Pancreas (tissue), 10 donors: ENCODE measurements around the gene TMC1. TPM values are rescaled to one million over a fixed set of nuclear protein-coding genes. Genes with fewer than 3 reads are reported as not detected.

Experiments used
- ATAC-seq, 4 donors: fragments of 200-7000 bp; cut with Tn5 transposase; one replicate each; pipeline versions ENCODE4 v1.8.0 to v1.9.1; 2020; ENCODE audit warnings: mild to moderate bottlenecking in 4 of 4, moderate library complexity in 4 of 4
- DNase-seq, 6 donors: peaks; one replicate each; pipeline ENCODE4 v3.0.0-alpha.2; 2020
- FAIRE-seq: peaks from 2 replicates; lab custom pipeline; 2012; peaks lifted over from hg19 to GRCh38; lab: Jason Lieb, UNC
- H3K27ac ChIP-seq, 4 donors: fragments of 200-600 bp; sonication (generic); 1 replicate in 3 of 4; 2 replicates in 1 of 4; pipeline versions ENCODE4 v1.5.0 to v1.8.0; 2020
- H3K27me3 ChIP-seq, 4 donors: fragments of 200-600 bp; one replicate each; pipeline ENCODE4 v1.8.0; 2021
- H3K36me3 ChIP-seq, 3 donors: fragments of 200-600 bp; sonication (generic) in 1 of 3; one replicate each; pipeline versions ENCODE4 v1.5.0 to v1.8.0; 2020 to 2021
- H3K4me1 ChIP-seq, 3 donors: fragments of 200-600 bp; one replicate each; pipeline ENCODE4 v1.8.0; 2021
- H3K4me3 ChIP-seq, 4 donors: fragments of 200-600 bp; sonication (generic) in 2 of 4; one replicate each; pipeline versions ENCODE4 v1.5.0 to v1.8.0; 2020 to 2021
- H3K9me3 ChIP-seq, 4 donors: fragments of 200-600 bp; one replicate each; pipeline ENCODE4 v1.8.0; 2021
- CTCF ChIP-seq, 4 donors: fragments of 200-600 bp; sonication (generic) in 3 of 4; IDR thresholded peaks; one replicate each; pipeline versions ENCODE4 v1.5.0 to v1.8.0; 2021; ENCODE audit warnings: antibody characterized with exemption in 4 of 4
- WGBS, 2 donors: extraction: QIAGEN DNeasy Blood & Tissue Kit; methylation state at CpG; one replicate each; pipeline ENCODE4 v1.1.7; 2013; 5-methylcytosine and 5-hydroxymethylcytosine counted together
- intact Hi-C, 3 donors: fragments of 100-400 bp; cut with DNase I; formaldehyde crosslinking; loops; one replicate each; pipeline versions ENCODE4 v1.11.1 to v1.14.2; 2022
- polyA plus RNA-seq, 2 donors: library from polyadenylated mRNA; stranded (reverse); fragments of 200-250 nt; gene quantifications; one replicate each; pipeline ENCODE4 v1.2.3, GENCODE V29; 2013
- total RNA-seq, 6 donors: library from RNA; stranded (reverse); fragmentation: NEBNext Ultra II Directional in 4 of 6; extraction: Animal tissue kit (Norgen Biotek cat#: 25700) in 4 of 6; gene quantifications; one replicate each; pipeline versions ENCODE4 v1.2.1 to v1.2.4, GENCODE V29; 2021 to 2023
- donor health status: healthy with polysubstance abuse.
- donor health status: DM: no; HTN: no; CAD: no; lungs with moderate emphysema.
- donor health status: DM: no; HTN: no; CAD: no.
- donor health status: control.
- donor health status: control.
- donor health status: Bipolar disorder and iron deficiency.
- donor health status: DM: yes; HTN: yes; CAD: no.
- donor health status: DM: no; HTN: no; CAD: no.
- donor health status: DM: no; HTN: no; CAD: no.
- donor health status: DM: yes; HTN: yes; CAD: no.

Gene TMC1
- total and polyA plus RNA-seq, 8 donors = not detected

GRCh38 chr9:72597601-72598000, 76.2 kb downstream of the TMC1 start:
- H3K27me3 ChIP-seq = no peaks in the 10 kb centered on the region
- no peak for FAIRE-seq
- intact Hi-C loops = loop anchor here in 2 of 3 donors (5.0 to 10.0 kb wide), 2 partner anchors 227 to 300 kb away; no protein-coding TSS in a partner anchor
- H3K4me1 ChIP-seq = peaks cover 0 to under 1% (median 0%) of the 10 kb centered on the region in 3 donors
- ATAC-seq = no peak
- 84 to 91% methylated on average over 3 of the region's 3 CpGs for WGBS, 2 donors
- no peak for TF ChIP-seq CTCF (IDR thresholded peaks at IDR 0.05)
- no peak overlapping the region for H3K4me3 ChIP-seq
- H3K9me3 ChIP-seq = no peaks in the 10 kb centered on the region
- no peaks in the 10 kb centered on the region for H3K36me3 ChIP-seq
- no peak overlapping the region for H3K27ac ChIP-seq
- no peak for DNase-seq

- Histone ChIP-seq H3K27me3 (no peaks in the 10 kb centered on the region), H3K4me3 (no peak overlapping the region), H3K9me3 (no peaks in the 10 kb centered on the region), H3K4me1 (no peaks in the 10 kb centered on the region), H3K27ac (no peak overlapping the region), H3K36me3 (no peaks in the 10 kb centered on the region)
- ATAC-seq (no peak), FAIRE-seq (no peak), DNase-seq (no peak)
- intact Hi-C loops = loop anchor here in 2 of 3 donors (5.0 to 10.0 kb wide), 2 partner anchors 226 to 301 kb away; no protein-coding TSS in a partner anchor
- WGBS, 2 donors = 55 to 71% methylated on average over 3 of the region's 3 CpGs
- no peak for TF ChIP-seq CTCF (IDR thresholded peaks at IDR 0.05)
These were observed 77.2 kb downstream of the TMC1 start for GRCh38 chr9:72598639-72599038.

- Histone ChIP-seq H3K27ac (no peak overlapping the region), H3K4me1 (no peaks in the 10 kb centered on the region), H3K4me3 (no peak overlapping the region), H3K9me3 (no peaks in the 10 kb centered on the region), H3K36me3 (no peaks in the 10 kb centered on the region), H3K27me3 (no peaks in the 10 kb centered on the region)
- no peak for DNase-seq
- 63 to 65% methylated on average over 5 of the region's 5 CpGs for WGBS, 2 donors
- intact Hi-C loops = loop anchor here (5.0 to 10.0 kb wide), 3 partner anchors 225 to 315 kb away; no protein-coding TSS in a partner anchor
- no peak for FAIRE-seq
- no peak for TF ChIP-seq CTCF (IDR thresholded peaks at IDR 0.05)
- ATAC-seq = no peak
These were observed 78.6 kb downstream of the TMC1 start for GRCh38 chr9:72599874-72600534.

- intact Hi-C loops = loop anchor here in 1 of 3 donors (10.0 kb wide), 1 partner anchor 316 kb away; no protein-coding TSS in a partner anchor
- no peaks in the 10 kb centered on the region for H3K36me3 ChIP-seq
- TF ChIP-seq CTCF (IDR thresholded peaks at IDR 0.05) = no peak
- H3K4me3 ChIP-seq = no peak overlapping the region
- DNase-seq (no peak), ATAC-seq (no peak), FAIRE-seq (no peak)
- no peaks in the 10 kb centered on the region for H3K9me3 ChIP-seq
- H3K27ac ChIP-seq = no peak overlapping the region
- no peaks in the 10 kb centered on the region for H3K27me3 ChIP-seq
- 88 to 95% methylated on average over 3 of the region's 3 CpGs for WGBS, 2 donors
- no peaks in the 10 kb centered on the region for H3K4me1 ChIP-seq
These were observed 79.3 kb downstream of the TMC1 start for GRCh38 chr9:72600671-72601070.

- no peak for ATAC-seq
- FAIRE-seq = no peak
- intact Hi-C loops = loop anchor here in 1 of 3 donors (10.0 kb wide), 1 partner anchor 317 kb away; no protein-coding TSS in a partner anchor
- Histone ChIP-seq H3K4me1 (no peaks in the 10 kb centered on the region), H3K27me3 (no peaks in the 10 kb centered on the region), H3K36me3 (no peaks in the 10 kb centered on the region), H3K4me3 (no peak overlapping the region), H3K27ac (no peak overlapping the region), H3K9me3 (no peaks in the 10 kb centered on the region)
- DNase-seq = no peak
- TF ChIP-seq CTCF (IDR thresholded peaks at IDR 0.05) = no peak
- WGBS, 2 donors = 74 to 83% methylated on average over 2 of the region's 2 CpGs
These were observed 80.2 kb downstream of the TMC1 start for GRCh38 chr9:72601615-72602014.
